Endothelial cell (in vitro differentiated cells): ENCODE measurements around the gene CNFN. TPM values are rescaled to one million over a fixed set of nuclear protein-coding genes. Genes with fewer than 3 reads are reported as not detected.

Experiments
- DNase-seq: peaks from one replicate; pipeline ENCODE4 v3.0.0; 2021; ENCODE audit warnings: low spot score
- H3K27ac Mint-ChIP-seq: one replicate; pipeline ENCODE4 v1.8.0; 2021; ENCODE audit warnings: mixed read lengths, inconsistent platforms; ENCODE audit not compliant: unreplicated experiment
- H3K27me3 Mint-ChIP-seq: one replicate; pipeline ENCODE4 v1.8.0; 2021; ENCODE audit warnings: mild to moderate bottlenecking, moderate library complexity, mixed read lengths, inconsistent platforms; ENCODE audit not compliant: unreplicated experiment
- H3K36me3 Mint-ChIP-seq: one replicate; pipeline ENCODE4 v1.8.0; 2021; ENCODE audit warnings: mild to moderate bottlenecking, low read depth, mixed read lengths, inconsistent platforms; ENCODE audit not compliant: unreplicated experiment
- H3K4me1 Mint-ChIP-seq: one replicate; pipeline ENCODE4 v1.8.0; 2021; ENCODE audit warnings: mild to moderate bottlenecking, mixed read lengths, inconsistent platforms; ENCODE audit not compliant: unreplicated experiment
- H3K4me3 Mint-ChIP-seq: one replicate; pipeline ENCODE4 v1.8.0; 2021; ENCODE audit warnings: mild to moderate bottlenecking, mixed read lengths, inconsistent platforms; ENCODE audit not compliant: unreplicated experiment
- H3K9me3 Mint-ChIP-seq: one replicate; pipeline ENCODE4 v1.8.0; 2021; ENCODE audit warnings: mixed read lengths, inconsistent platforms; ENCODE audit not compliant: unreplicated experiment
- total RNA-seq: library from RNA; stranded (reverse); fragmentation: NEBNext Ultra II Directional; extraction: Animal tissue kit (Norgen Biotek cat#: 25700); gene quantifications from one replicate; pipeline ENCODE4 v1.2.1, GENCODE V29; 2021; ENCODE audit not compliant: unreplicated experiment
- TF ChIP-seq, protein P1 (sequence below): fragments of 200-600 bp; sonication (generic); IDR thresholded peaks from one replicate; pipeline ENCODE4 v1.5.0; 2021; ENCODE audit warnings: antibody characterized with exemption; ENCODE audit not compliant: unreplicated experiment

Gene CNFN
- total RNA-seq, 1 donor from 2014 or later, result 4.1 TPM

DNA sequence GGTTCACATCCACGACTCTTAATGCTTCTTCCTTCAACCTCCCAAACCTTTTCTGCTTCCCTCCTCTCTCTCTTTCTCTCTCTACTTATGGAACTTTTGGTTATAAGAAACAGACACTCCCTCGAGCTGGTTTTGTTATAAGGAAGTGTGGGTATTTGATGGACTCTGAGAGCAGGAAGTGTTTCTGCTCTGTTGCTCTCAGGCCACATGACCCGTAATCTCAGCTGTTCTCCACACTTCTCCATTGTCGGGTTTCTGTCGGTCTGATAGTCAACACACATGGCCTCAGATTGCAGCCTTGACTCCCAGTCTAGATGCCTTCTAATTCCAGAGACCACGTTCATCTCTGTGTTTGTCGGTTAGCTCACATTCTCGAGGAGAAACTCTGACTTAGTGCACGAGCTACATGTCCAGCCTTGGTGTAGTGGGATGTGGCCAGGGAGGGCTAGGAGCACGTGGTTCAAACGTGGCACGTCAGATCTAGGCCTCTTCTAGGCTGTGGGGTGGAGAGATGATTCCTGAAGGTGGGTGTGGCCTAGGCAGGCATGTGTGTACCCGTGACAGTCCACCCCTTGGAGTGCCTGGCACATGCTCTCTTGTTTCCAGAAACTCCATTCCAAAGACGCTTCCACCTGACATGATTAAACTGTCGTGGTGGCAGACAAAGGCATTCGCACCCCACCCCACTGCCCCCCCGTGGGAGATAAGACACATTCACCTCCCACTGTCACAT, 26.3 kb downstream of the CNFN start:
- Mint-ChIP-seq H3K4me3 (peak overlapping the region; percentile 79), H3K9me3 (no peaks in the 10 kb centered on the region), H3K36me3 (peaks cover 53% of the 10 kb centered on the region), H3K27ac (peak overlapping the region; percentile 85), H3K27me3 (peaks cover 5% of the 10 kb centered on the region), H3K4me1 (peaks cover 12% of the 10 kb centered on the region)
- no peak for DNase-seq
- TF ChIP-seq, protein P1, sequence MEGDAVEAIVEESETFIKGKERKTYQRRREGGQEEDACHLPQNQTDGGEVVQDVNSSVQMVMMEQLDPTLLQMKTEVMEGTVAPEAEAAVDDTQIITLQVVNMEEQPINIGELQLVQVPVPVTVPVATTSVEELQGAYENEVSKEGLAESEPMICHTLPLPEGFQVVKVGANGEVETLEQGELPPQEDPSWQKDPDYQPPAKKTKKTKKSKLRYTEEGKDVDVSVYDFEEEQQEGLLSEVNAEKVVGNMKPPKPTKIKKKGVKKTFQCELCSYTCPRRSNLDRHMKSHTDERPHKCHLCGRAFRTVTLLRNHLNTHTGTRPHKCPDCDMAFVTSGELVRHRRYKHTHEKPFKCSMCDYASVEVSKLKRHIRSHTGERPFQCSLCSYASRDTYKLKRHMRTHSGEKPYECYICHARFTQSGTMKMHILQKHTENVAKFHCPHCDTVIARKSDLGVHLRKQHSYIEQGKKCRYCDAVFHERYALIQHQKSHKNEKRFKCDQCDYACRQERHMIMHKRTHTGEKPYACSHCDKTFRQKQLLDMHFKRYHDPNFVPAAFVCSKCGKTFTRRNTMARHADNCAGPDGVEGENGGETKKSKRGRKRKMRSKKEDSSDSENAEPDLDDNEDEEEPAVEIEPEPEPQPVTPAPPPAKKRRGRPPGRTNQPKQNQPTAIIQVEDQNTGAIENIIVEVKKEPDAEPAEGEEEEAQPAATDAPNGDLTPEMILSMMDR, result no peak

DNA sequence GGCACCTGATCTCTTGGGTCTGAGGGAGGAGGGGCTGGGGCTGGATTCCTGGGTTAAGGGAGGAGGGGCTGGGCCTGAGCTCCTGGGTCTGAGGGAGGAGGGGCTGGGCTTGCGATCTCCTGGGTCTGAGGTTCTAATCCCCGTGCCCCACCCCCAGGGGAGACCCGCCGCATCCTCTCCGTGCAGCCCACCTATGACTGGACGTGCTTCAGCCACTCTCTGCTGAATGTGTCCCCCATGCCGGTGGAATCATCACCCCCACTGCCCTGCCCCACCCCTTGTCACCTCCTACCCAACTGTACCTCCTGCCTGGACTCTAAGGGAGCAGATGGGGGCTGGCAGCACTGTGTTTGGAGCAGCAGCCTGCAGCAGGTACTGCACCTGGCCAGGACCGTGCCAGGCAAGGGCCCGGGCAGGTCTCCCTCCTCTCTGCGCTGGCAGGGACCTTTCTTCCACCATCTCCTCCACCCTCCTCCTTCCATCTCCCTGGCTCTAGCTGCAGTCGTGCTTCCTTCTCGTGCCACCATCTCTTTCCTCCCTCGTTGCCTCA, 27.1 kb downstream of the CNFN start:
- TF ChIP-seq, protein P1, result no peak
- Mint-ChIP-seq H3K27ac (no peak overlapping the region), H3K36me3 (peaks cover 51% of the 10 kb centered on the region), H3K4me1 (peaks cover 11% of the 10 kb centered on the region), H3K9me3 (no peaks in the 10 kb centered on the region), H3K4me3 (peak overlapping the region; percentile 79), H3K27me3 (peaks cover 5% of the 10 kb centered on the region)
- DNase-seq, result no peak

DNA sequence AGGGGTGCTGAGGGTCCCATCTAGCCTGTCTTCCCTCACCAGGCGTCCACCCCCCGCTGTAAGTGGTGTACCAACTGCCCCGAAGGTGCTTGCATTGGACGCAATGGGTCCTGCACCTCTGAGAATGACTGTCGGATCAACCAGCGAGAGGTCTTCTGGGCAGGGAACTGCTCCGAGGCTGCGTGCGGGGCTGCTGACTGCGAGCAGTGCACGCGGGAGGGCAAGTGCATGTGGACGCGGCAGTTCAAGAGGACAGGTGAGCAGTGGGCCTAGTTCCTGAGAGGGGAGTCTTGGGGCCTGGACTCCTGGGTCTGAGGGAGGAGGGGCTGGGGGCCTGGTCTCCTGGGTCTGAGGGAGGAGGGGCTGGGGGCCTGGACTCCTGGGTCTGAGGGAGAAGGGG, 27.8 kb downstream of the CNFN start:
- no peak overlapping the region for H3K27ac Mint-ChIP-seq
- peak overlapping the region; percentile 77 for H3K4me3 Mint-ChIP-seq

DNA sequence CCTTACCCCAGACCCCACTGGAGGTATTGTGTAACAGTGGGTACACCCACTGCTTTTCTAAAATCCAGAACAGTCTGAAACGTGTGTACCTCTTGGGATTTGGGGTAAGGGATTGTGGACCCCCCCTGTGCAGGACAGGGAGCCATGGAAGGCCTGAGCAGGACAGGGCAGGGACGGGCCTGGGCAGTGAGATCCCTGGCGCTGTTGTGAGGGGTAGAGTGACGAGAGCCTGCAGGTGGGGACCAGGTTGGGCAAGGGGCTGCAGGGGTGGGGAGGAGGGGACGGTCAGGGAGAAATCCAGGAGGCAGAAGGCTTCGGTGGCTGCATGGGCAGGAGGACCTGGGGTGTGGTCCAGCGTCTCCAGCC, 28.6 kb downstream of the CNFN start:
- no peak for DNase-seq
- peaks cover 11% of the 10 kb centered on the region for H3K4me1 Mint-ChIP-seq
- TF ChIP-seq, protein P1, result no peak
- H3K9me3 Mint-ChIP-seq, result no peaks in the 10 kb centered on the region
- peaks cover 43% of the 10 kb centered on the region for H3K36me3 Mint-ChIP-seq
- H3K27ac Mint-ChIP-seq, result no peak overlapping the region
- no peak overlapping the region for H3K4me3 Mint-ChIP-seq
- peaks cover 8% of the 10 kb centered on the region for H3K27me3 Mint-ChIP-seq

More for the DNA sequence above, 27.8 kb downstream of the CNFN start:
- peaks cover 11% of the 10 kb centered on the region for H3K4me1 Mint-ChIP-seq
- peaks cover 8% of the 10 kb centered on the region for H3K27me3 Mint-ChIP-seq
- TF ChIP-seq, protein P1, result no peak
- DNase-seq, result no peak
- H3K36me3 Mint-ChIP-seq, result peaks cover 49% of the 10 kb centered on the region
- no peaks in the 10 kb centered on the region for H3K9me3 Mint-ChIP-seq
